Measurements from ENCODE around the gene MTHFD1.

GRCh38 chr14:64407329-64407728 lies 19.2 kb downstream of the MTHFD1 start:
- no peak for TF ChIP-seq POLR2A (IDR thresholded peaks at IDR 0.05)
- TF ChIP-seq CTCF (IDR thresholded peaks at IDR 0.05): no peak

Measured in heart left ventricle (tissue), 13 donors.